GM21367 (cell line): ENCODE results near the gene MON1B.

Source experiments
- ATAC-seq: cut with Tn5 transposase; IDR thresholded peaks from one replicate; pipeline ENCODE4 v1.9.1; 2021; ENCODE audit not compliant: unreplicated experiment

MON1B gene

GRCh38 chr16:77195411-77195810 lies 4.4 kb downstream of the MON1B start:
- ATAC-seq: no peak

- ATAC-seq: no peak
Measured at GRCh38 chr16:77197747-77198146, 6.8 kb downstream of the MON1B start.

DNA sequence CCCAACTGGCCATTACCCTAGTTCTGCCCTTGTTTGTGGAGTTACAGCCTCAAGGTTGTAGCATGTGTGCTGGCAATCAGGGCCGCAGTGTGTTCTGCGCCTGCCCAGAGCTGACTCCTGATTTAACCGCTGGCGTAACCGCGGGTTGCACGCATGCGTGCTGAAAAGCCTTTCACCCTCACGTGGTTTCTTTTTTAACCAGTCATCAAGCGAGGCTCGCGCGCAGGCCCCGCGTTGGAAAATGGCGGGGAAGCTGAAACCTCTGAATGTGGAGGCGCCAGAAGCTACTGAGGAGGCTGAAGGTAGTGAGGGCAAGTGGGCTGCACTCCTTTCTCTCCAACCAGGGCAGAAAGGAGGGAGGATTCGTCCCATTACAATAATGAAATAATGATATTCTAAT lies 8.2 kb downstream of the MON1B start, which contains the start of gene SYCE1L:
Gene SYCE1L, plus strand, starts transcription at position 198 of the 400 bp plus-strand sequence. Its CDS starts 44 bp downstream, at position 242.
- ATAC-seq: no peak

DNA sequence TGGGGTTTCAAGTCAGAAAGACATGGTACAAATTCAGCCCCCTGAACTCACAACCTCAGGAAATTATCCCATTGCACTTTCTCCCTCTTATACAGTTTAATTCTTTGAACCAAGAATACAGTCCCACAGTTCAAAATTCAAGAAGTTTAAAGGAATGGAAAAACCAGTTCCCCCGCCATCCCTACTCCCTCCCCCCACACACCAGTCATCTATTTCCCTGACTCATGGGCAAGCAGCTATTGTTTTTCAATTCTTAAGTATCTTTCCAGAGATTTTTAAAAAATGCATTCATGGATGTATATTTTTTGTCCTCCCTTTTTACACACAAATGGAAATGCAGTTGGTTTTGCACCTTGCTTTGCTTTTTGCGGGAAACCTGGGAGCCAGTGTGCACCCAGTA lies 15.5 kb downstream of the MON1B start:
- ATAC-seq: no peak

- no peak for ATAC-seq
Measured at GRCh38 chr16:77207030-77207429, 16.0 kb downstream of the MON1B start.

DNA sequence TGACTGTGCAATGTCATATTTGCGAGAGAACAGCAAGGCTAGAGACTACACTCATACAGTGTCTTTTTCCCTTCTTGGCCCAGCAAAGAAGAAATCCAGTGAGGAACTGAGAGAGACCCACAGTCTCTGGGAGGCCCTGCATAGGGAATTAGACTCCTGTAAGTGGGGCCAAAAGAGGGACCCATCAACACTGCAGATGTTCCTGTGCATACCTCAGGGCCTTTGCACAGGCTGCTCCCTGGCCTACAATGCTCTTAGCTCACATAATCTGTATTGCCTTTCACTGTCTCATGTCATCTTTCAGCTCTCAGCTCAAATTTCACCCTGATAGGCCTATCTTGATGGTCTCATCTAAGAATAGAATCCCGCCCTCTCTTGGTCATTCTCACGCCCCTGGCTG lies 17.4 kb downstream of the MON1B start:
- no peak for ATAC-seq

GRCh38 chr16:77211880-77212740 lies 21.1 kb downstream of the MON1B start:
- ATAC-seq: peak; percentile 65

DNA sequence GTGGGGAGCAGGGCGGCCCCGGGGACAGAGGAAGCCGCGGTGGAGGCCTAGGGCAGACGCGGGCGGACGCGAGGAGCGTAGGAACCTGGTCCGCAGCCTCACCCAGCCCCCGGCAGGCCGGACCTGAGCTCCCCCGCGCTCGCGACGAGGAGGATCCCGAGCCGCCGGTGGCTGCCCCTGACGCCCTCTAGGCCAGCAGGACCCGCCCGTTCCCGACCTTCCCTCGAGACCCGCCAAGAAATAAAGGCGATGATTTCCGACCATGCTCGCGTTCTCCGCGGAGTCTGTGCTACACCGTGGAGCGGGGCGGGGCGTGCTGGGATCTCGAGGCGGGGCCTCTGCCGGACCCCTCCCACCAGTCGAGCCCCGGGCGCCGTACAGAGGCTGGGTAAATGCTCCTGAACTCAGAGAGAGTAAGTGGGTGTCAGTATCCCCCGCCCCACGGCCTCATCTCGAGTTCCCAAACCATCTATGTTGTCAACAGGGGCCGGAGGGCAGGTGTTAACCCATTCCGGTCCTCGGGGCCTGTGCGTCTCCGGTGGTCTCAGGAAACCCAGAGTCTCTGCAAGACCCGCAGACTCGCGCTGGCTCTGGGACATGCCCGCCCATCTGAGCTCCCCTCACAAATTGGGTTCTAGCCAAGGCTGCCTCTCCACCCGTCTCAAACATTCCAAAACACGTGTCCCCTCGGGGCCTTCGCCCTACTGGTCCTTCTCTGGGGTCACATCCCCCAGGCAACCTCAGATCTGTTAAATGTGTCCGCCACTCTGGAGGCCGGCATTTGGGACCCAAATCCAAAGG lies 22.0 kb downstream of the MON1B start:
- ATAC-seq: peak; percentile 85

DNA sequence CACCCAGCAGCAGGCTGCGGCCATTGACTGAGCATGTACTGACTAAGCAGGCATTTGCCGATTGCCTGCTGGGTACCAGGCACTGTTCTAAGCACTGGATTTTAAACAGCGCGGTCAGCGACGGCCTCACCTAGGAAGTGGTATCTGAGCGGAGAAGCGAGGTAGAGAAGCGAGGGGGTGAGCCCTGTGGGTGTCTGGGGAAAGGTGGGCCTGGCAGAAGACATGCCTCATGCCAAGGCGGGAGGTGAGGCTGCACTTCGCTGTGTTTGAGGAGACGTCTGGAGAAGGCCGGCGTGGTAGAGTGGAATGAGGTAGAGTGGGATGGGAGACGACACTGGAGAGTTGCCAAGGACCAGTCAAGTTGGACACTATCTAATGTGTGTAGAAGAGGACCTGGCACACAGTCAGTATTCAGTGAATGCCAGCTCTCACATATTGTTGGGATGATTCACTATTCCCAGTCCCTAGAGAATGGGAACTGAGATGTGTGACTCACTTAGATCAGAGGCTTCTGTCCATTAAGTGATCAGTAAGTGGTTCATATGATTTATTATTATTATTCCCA lies 22.6 kb downstream of the MON1B start:
- no peak for ATAC-seq

- no peak for ATAC-seq
Measured at GRCh38 chr16:77214411-77215138, 23.6 kb downstream of the MON1B start.

DNA sequence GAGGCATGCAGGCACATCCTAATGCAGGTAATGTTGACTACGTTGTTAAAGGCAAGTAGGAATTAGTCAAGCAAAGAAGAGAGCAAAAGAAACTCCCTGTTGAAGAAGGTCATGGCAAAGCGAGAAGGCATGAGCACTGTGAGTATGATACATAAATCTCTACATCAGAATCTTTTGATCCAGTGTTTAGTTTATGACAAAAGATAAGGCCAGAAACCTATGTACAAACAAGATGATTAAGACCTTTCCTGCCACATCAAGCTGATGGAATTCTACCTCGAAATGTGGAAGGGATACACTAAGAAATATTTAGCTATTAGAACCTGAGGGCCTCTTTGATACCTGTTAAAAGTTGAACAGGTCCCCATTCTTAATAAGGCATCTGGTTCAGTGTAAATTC lies 28.4 kb downstream of the MON1B start:
- no peak for ATAC-seq

DNA sequence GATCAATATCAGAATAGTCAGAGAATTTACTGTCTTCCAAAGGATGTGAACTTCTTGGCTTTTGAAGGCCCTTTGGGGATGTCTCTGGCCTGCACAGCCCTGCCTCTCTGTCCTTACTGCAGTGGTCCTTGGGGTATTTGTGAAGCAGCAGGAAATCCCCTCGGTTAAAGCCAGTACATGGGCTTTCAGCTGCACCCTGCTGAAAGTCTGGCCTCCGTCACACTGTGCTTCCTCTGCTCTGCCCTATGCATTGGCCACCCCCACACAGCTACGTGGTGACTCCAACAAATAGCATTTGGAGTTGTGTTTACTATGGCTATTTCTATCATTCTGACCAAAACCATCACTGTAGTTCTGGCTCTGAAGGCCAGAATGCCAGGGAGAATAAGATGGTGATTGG lies 29.4 kb downstream of the MON1B start:
- no peak for ATAC-seq

GRCh38 chr16:77221482-77221881 lies 30.5 kb downstream of the MON1B start:
- ATAC-seq: no peak

- ATAC-seq: no peak
Measured at GRCh38 chr16:77223184-77223583, 32.2 kb downstream of the MON1B start.

- no peak for ATAC-seq
Measured at GRCh38 chr16:77225182-77225581, 34.2 kb downstream of the MON1B start.

DNA sequence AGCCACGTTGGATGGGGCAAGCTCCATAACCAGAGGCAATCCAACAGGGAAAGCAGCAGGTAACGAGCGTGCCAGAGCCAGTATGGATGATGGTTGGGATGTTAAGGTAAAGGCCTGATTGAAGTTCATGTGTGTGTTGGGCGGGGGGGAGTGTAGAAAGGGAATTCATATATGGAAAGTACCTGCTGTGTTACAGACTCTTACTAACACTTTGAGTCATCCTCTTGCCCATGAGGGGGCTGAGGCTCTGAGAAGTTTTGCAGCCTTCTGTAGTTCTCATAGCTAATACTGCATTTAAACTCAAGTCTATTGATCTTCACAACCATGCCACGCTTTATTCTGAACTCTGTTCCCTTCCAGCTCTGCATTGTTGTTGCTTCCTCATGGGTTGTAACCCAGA lies 36.8 kb downstream of the MON1B start:
- no peak for ATAC-seq

DNA sequence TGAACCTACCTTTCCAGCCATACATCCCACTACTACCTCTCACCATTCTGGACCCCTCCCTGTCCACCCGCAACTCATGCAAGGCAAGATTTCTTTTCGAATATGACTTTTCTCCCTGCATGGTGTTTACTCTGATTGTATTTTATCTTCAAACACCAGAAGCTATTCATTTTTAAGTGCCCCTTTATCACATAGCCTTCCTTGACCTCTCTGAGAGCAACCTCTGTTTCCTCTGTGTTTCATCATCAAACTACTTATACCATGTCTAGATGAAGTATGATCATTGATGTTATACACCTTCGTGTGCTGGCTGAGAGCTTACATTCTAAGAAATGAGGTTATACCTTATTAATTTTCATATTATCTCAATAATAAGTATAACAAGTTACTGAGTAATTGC lies 40.1 kb downstream of the MON1B start:
- ATAC-seq: no peak

DNA sequence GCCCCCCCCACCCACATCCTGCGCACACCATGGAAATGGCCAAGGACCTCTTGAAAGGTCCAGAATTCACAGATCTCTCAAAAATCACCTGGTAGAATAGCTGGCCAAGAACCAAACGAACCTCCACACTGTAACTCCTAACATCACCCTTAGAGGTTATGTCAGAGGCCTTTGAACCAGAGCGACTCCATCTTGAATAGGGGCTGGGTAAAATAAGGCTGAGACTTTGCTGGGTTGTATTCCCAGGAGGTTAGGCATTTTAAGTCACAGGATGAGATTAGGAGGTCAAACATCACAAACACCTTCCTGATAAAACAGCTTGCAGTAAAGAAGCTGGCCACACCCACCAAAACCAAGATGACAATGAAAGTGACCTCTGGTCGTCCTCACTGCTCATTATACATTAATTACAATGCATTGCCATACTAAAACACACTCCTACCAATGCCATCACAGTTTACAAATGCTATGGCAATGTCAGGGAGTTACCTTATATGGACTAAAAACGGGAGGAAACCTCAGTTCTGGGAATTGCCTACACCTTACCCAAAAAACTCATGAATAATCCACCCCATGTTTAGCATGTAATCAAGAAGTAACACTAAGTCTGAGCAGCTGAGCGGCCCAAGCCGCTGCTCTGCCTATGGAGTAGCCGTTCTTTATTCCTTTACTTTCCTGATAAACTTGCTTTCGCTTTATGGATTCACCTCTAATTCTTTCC lies 43.0 kb downstream of the MON1B start:
- no peak for ATAC-seq

DNA sequence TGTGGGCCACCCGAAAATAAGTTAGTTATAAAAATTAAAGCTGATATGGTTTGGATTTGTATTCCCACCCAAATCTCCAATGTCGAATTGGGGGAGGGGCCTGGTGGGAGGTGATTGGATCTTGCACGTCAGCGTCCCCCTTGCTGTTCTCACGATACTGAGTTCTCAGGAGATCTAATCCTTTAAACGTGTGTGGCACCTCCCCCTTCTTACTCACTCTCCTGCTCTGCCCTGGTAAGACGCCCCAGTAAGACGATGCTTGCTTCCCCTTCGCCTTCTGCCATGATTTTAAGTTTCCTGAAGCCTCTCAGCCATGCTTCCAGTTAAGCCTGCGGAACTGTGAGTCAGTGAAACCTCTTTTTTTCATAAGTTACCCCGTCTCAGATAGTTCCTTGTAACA lies 43.6 kb downstream of the MON1B start:
- no peak for ATAC-seq

GRCh38 chr16:77236063-77236511 lies 45.1 kb downstream of the MON1B start:
- peak; percentile 98 for ATAC-seq
